ENCODE measurements around the gene VSX1. TPM values are rescaled to one million over a fixed set of nuclear protein-coding genes. Genes with fewer than 3 reads are reported as not detected.

The VSX1 gene
- not detected in 2 replicates for total RNA-seq (ENCODE audit: low replicate concordance)

DNA sequence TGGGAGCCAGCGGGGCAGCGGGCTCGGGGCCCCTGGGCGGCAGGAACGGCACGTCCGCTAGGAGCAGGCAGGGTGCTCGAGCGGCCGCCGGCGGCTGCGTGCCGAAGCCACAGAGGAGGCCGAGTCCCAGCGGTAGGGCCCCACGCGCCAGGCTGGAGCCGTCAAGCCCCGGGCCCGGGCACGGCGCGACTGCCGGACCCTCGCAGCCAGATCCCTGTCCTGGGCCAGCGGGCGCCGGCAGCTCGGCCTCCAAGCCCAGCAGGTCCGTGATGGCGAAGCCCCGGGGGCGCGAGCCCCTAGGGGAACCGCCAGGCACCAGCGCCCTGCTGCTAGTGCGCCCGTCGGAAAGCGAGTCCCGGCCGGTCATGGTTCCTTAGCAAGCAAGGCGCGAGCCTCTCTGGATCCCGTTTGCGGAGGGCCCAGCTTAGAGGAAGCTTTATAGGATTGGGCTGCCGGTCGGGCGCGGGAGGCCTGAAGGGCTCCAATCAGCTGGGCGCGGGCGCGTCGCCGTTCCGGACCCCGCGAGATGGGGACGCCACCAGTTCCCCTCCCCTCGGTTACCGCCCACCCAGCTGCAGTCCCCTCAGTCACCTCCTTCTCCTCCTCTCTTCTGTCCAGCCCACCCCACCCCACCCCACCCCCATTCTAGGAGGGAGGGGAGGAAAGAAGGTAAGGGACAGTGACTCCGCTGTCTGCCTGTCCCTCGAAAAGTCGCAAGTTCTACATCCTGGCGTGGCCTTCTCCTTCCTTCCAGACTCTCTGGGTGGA is at the start of gene VSX1:
Gene VSX1, minus strand, starts transcription at position 412 of the 768 bp plus-strand sequence. Its CDS starts 45 bp downstream, at position 367.
- no peak for DNase-seq (ENCODE audit: low read depth)
- TF ChIP-seq, protein P1, sequence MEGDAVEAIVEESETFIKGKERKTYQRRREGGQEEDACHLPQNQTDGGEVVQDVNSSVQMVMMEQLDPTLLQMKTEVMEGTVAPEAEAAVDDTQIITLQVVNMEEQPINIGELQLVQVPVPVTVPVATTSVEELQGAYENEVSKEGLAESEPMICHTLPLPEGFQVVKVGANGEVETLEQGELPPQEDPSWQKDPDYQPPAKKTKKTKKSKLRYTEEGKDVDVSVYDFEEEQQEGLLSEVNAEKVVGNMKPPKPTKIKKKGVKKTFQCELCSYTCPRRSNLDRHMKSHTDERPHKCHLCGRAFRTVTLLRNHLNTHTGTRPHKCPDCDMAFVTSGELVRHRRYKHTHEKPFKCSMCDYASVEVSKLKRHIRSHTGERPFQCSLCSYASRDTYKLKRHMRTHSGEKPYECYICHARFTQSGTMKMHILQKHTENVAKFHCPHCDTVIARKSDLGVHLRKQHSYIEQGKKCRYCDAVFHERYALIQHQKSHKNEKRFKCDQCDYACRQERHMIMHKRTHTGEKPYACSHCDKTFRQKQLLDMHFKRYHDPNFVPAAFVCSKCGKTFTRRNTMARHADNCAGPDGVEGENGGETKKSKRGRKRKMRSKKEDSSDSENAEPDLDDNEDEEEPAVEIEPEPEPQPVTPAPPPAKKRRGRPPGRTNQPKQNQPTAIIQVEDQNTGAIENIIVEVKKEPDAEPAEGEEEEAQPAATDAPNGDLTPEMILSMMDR (IDR thresholded peaks at IDR 0.05; ENCODE audit: insufficient read depth, low read length) = no peak
- no peak within 1 kb of the TSS for H3K4me3 ChIP-seq (ENCODE audit: low read depth, low read length)

DNA sequence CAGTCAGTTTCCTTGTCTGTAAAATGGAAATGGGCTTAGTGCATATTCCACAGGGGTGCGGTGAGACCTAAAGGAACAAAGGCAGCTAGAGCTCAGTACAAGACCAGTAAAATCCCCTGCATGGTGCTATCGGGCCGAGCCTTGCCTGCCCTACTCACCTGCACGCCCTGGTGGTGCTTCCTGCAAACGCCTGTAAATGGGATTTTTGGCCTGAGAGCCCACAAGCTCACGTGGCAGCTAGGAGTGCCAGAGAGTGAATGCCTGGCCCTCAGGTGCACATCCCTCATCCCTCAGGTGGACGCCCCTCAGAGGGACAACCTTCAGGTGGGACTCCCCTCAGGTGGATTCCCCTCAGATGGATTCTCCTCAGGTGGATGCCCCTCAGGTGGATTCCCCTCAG is 48.0 kb upstream of the VSX1 start:
- H3K4me3 ChIP-seq (ENCODE audit: low read depth, low read length) = no peak overlapping the region
- TF ChIP-seq, protein P1 (IDR thresholded peaks at IDR 0.05; ENCODE audit: insufficient read depth, low read length) = no peak
- DNase-seq (ENCODE audit: low read depth) = no peak

DNA sequence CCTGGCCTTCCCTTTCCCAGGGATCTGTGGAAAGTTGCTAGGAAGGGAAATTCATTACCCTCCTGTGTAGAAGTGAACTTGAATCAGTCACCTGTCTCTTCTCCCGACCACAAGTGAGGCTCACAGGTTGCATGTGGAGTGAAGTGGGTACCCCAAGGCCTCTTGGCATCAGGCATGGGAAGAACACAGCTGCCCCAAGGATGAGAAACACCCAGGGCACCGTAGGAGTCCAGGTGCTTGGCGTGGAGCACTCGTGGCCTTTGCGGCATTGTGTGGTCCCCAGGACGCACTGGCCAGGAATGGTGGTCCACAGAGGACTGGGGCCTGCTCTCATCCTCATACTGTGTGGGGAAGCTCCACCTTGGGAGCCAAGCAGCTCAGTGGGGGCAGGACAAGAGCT is 47.5 kb upstream of the VSX1 start:
- no peak overlapping the region for H3K4me3 ChIP-seq (ENCODE audit: low read depth, low read length)
- DNase-seq (ENCODE audit: low read depth) = no peak
- TF ChIP-seq, protein P1 (IDR thresholded peaks at IDR 0.05; ENCODE audit: insufficient read depth, low read length) = no peak

DNA sequence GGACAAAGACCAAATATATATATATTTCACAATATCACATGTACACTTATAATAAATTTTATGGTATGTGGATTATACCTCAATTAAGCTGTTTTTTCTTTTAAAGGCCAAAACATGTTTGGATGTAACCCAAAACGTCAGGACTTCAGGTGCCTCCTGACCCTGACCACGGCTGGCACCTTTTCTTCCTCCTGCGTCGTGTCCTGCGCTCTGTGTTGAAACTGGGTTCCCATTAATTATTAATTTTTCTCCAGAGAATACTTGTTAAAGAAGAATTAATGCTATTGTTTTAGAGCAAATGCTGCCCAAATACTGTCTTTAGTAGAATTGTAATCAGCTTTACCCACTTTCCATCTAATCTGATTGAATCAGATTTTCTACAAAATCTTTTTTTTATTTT is 46.7 kb upstream of the VSX1 start:
- TF ChIP-seq, protein P1 (IDR thresholded peaks at IDR 0.05; ENCODE audit: insufficient read depth, low read length) = no peak
- no peak for DNase-seq (ENCODE audit: low read depth)
- H3K4me3 ChIP-seq (ENCODE audit: low read depth, low read length) = no peak overlapping the region

DNA sequence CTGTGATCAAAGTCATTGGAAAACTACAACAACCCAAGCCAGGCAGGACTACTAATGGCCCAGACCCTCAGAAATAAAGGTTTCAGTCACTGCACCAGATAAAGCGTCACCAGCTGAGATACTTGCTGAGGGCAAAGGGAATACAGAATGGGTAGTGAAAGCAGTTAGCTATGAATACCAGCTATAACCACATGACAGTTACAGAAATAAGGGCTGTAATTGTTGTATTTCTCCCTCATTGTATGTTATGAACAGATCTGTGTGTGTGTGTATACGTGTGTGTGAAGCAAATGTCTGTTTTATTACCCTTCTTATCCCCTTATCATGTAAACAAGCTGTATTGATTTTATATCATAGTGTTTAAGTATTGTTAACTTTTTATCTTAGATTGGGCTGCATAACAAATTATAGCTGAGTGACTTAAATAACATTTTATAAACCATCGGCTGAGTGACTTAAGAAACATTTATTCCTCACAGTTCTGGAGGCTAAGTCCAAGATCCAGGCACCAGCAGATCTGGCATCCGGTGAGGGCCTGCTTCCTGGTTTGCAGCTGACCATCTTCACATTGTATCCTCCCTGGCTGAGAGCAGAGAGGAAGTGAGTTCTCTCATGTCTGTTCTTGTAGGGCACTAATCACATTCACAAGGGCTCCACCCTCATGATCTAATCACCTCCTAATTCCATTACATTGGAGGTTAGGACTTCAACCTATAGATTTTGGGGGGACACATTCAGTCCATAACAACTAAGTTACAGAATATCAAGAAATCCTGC is 46.0 kb upstream of the VSX1 start:
- TF ChIP-seq, protein P1 (IDR thresholded peaks at IDR 0.05; ENCODE audit: insufficient read depth, low read length) = no peak
- DNase-seq (ENCODE audit: low read depth) = no peak
- no peak overlapping the region for H3K4me3 ChIP-seq (ENCODE audit: low read depth, low read length)

DNA sequence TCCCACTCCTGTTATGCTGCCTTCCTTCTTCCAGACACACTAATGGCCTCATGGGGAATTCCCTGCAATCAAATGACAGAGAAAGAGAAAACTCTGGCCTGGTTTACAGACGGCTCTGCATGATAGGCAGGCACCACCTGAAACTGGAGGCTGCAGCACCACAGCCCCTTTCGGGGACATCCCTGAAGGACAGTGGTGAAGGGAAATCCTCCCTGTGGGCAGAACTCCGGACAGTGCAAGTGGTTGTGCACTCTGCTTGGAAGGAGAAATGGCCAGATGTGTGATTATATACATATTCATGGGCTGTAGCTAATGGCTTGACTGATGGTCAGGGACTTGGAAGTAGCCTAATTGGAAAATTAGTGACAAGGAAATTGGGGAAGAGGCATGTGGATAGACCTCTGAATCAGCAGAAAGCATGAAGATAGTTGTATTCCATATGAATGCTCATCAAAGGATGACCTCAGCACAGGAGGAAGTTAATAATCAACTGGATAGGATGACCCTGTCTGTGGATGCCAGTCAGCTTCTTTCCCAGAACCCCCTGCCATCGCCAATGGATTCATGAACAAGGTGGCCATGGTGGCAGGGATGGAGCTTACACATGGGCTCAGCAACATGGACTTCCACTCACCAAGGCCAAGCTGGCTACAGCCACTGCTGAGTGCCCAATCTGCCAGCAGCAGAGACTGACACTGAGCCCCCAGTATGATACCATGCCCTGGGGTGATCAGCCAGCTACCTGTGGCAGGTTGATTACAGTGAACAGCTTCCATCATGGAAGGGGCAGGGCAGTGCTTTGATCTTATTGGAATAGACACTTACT is 44.5 kb upstream of the VSX1 start:
- no peak overlapping the region for H3K4me3 ChIP-seq (ENCODE audit: low read depth, low read length)
- DNase-seq (ENCODE audit: low read depth) = no peak
- TF ChIP-seq, protein P1 (IDR thresholded peaks at IDR 0.05; ENCODE audit: insufficient read depth, low read length) = no peak

Data from fibroblast of the aortic adventitia (primary cell).